DND-41 (cell line): Measurements from ENCODE around the gene TAS1R3.

Experiments
- CTCF ChIP-seq: IDR thresholded peaks from 2 replicates; pipeline ENCODE4 v1.5.1; 2012; ENCODE audit warnings: borderline replicate concordance, low read length, moderate library complexity, mild to moderate bottlenecking; ENCODE audit not compliant: poor library complexity, severe bottlenecking; ENCODE audit errors: extremely low read depth
- EZH2 ChIP-seq: IDR thresholded peaks from 3 replicates; pipeline ENCODE4 v1.6.1; 2012; ENCODE audit warnings: borderline replicate concordance, low read depth, mild to moderate bottlenecking, moderate library complexity, low read length, inconsistent platforms; ENCODE audit not compliant: severe bottlenecking

DNA sequence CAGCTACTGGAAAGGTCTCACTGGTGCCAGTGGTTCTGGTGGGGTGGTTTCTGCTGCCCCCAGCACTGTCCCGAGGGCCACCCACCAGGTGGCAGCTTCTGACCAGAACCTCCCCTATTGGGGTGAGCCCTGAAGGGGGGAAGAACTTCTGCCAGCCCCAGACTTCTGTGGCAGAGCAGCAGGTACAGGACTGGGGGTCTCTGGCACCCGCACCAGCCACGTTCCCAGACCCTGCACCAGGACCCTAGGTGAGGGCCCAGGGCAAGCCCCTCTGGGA lies 21.0 kb upstream of the TAS1R3 start:
- TF ChIP-seq CTCF (no peak), EZH2 (no peak)
